ENCODE data around the gene STPG1. TPM values are rescaled to one million over a fixed set of nuclear protein-coding genes. Genes with fewer than 3 reads are reported as not detected.

The STPG1 gene
- polyA plus RNA-seq, 1 donor (not counting 4 experiments of a cell fraction or from before 2014, with no cell fraction given), result 16.6 TPM

DNA sequence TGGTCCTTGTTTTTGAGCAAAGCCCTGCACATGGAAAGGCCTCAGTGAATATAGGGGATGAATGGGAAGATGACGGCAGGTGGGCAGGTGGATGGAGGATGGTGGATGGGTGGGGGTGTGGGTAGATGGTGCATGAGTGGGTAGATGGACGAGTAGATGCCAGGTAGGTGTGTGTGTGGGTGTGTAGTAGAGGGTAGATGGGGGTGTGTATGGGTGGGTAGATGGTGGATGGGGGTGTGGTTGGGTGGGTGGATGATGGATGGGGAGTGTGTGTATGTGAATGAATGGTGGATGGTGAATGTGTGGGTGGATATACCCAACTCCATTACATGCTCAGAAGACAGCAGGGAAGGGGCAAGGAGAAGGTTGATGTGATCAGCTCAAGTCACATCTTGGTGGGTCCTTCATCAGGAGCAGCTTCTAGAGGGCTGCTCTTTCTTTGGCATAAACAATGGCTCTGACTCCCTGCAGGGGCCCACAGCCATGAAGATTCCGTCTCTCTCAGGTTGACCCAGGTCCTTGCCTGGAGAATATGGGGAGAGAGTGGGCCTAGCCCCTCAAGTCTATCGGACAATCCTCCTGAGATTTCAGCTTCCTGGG is 60.2 kb downstream of the STPG1 start:
- Histone ChIP-seq H3K9ac (ENCODE audit: control insufficient read depth, extremely low read depth, insufficient read depth, low read length) (no peak overlapping the region), H3K9me3 (ENCODE audit: control insufficient read depth, low read depth, low read length) (no peaks in the 10 kb centered on the region), H3K27ac (ENCODE audit: control insufficient read depth, insufficient read depth, low read length) (no peak overlapping the region), H3K36me3 (ENCODE audit: control insufficient read depth in 2 of 2, extremely low read depth in 1 of 2, insufficient read depth in 2 of 2, low read length in 2 of 2) (peaks cover 0 to 21% of the 10 kb centered on the region in 2 experiments), H3K4me2 (ENCODE audit: control insufficient read depth, extremely low read depth, insufficient read depth, low read depth, low read length) (no peak overlapping the region), H3K4me3 (ENCODE audit: control insufficient read depth in 2 of 3, extremely low read depth in 1 of 3, insufficient read depth in 2 of 3, low read depth in 1 of 3, low read length in 3 of 3) (no peak overlapping the region), H3K27me3 (ENCODE audit: control insufficient read depth, extremely low read depth, insufficient read depth, low read length) (no peaks in the 10 kb centered on the region), H3K9me1 (ENCODE audit: control insufficient read depth, extremely low read depth, insufficient read depth, low read length) (no peaks in the 10 kb centered on the region), H3K4me1 (ENCODE audit: control insufficient read depth, extremely low read depth, insufficient read depth, low read length) (no peaks in the 10 kb centered on the region), H3K79me2 (ENCODE audit: control insufficient read depth, insufficient read depth, low read length) (no peaks in the 10 kb centered on the region), H4K20me1 (ENCODE audit: control insufficient read depth, extremely low read depth, insufficient read depth, low read length) (no peaks in the 10 kb centered on the region), H2AFZ (ENCODE audit: control insufficient read depth, low read length) (no peak overlapping the region)
- DNase-seq (ENCODE audit: low read depth, low spot score) (no peak), FAIRE-seq (no peak)
- dilution Hi-C loops (cut with MboI; ENCODE audit: extremely low pct_ligation_motif_present, low sequenced_read_pairs), result no loop called here
- TF ChIP-seq, protein P1, sequence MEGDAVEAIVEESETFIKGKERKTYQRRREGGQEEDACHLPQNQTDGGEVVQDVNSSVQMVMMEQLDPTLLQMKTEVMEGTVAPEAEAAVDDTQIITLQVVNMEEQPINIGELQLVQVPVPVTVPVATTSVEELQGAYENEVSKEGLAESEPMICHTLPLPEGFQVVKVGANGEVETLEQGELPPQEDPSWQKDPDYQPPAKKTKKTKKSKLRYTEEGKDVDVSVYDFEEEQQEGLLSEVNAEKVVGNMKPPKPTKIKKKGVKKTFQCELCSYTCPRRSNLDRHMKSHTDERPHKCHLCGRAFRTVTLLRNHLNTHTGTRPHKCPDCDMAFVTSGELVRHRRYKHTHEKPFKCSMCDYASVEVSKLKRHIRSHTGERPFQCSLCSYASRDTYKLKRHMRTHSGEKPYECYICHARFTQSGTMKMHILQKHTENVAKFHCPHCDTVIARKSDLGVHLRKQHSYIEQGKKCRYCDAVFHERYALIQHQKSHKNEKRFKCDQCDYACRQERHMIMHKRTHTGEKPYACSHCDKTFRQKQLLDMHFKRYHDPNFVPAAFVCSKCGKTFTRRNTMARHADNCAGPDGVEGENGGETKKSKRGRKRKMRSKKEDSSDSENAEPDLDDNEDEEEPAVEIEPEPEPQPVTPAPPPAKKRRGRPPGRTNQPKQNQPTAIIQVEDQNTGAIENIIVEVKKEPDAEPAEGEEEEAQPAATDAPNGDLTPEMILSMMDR (optimal IDR thresholded peaks at IDR 0.05 in 1 of 3, IDR thresholded peaks at IDR 0.05 in 1 of 3, conservative IDR thresholded peaks at IDR 0.05 in 1 of 3; ENCODE audit: extremely low read depth in 1 of 3, insufficient read depth in 2 of 3, low read length in 3 of 3), result no peak

DNA sequence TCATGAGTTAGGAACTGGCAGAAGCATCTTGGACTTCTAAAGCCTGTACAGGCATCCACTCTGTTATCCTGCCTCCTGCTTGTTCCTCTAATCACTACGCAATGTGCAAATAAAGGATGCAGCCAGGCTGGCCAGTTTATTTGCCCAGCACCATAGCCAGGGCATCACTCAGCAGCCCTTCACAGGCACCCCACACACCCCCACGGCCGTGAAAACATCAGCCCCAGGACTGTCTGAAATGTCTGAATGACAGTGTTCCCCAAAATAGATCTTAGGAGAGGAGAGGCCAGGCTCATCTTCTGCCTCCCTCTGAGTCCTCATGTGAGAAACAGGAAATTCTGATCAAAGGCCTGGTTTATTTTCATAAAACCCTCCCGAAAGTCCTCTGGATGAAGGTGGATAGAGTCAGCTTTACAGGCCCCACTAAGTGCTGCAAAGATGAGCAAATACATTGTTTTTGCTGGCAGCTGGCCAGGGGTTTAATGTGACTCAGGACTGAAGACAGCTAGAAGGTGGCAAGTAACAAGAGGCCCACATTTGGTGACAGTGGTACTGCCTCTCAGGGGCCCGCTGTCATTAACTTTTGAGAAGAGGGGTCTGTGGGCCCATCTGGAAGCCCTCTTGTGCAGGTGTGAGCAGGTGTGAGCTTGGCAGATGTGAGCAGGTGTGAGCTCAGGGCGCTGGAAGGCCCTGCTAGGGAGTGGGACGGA is 61.5 kb downstream of the STPG1 start:
- Histone ChIP-seq H3K27me3 (ENCODE audit: control insufficient read depth, extremely low read depth, insufficient read depth, low read length) (no peaks in the 10 kb centered on the region), H3K4me1 (ENCODE audit: control insufficient read depth, extremely low read depth, insufficient read depth, low read length) (no peaks in the 10 kb centered on the region), H3K4me3 (ENCODE audit: control insufficient read depth in 2 of 3, extremely low read depth in 1 of 3, insufficient read depth in 2 of 3, low read depth in 1 of 3, low read length in 3 of 3) (no peak overlapping the region), H3K9ac (ENCODE audit: control insufficient read depth, extremely low read depth, insufficient read depth, low read length) (no peak overlapping the region), H4K20me1 (ENCODE audit: control insufficient read depth, extremely low read depth, insufficient read depth, low read length) (no peaks in the 10 kb centered on the region), H3K9me3 (ENCODE audit: control insufficient read depth, low read depth, low read length) (no peaks in the 10 kb centered on the region), H3K79me2 (ENCODE audit: control insufficient read depth, insufficient read depth, low read length) (no peaks in the 10 kb centered on the region), H3K36me3 (ENCODE audit: control insufficient read depth in 2 of 2, extremely low read depth in 1 of 2, insufficient read depth in 2 of 2, low read length in 2 of 2) (peaks cover 0 to 23% of the 10 kb centered on the region in 2 experiments), H2AFZ (ENCODE audit: control insufficient read depth, low read length) (no peak overlapping the region), H3K9me1 (ENCODE audit: control insufficient read depth, extremely low read depth, insufficient read depth, low read length) (no peaks in the 10 kb centered on the region), H3K27ac (ENCODE audit: control insufficient read depth, insufficient read depth, low read length) (no peak overlapping the region), H3K4me2 (ENCODE audit: control insufficient read depth, extremely low read depth, insufficient read depth, low read depth, low read length) (no peak overlapping the region)
- TF ChIP-seq, protein P1 (optimal IDR thresholded peaks at IDR 0.05 in 1 of 3, IDR thresholded peaks at IDR 0.05 in 1 of 3, conservative IDR thresholded peaks at IDR 0.05 in 1 of 3; ENCODE audit: extremely low read depth in 1 of 3, insufficient read depth in 2 of 3, low read length in 3 of 3), result no peak
- no peak for TF ChIP-seq EZH2 (IDR thresholded peaks at IDR 0.05; ENCODE audit: low read length)
- FAIRE-seq, result no peak
- no peak for DNase-seq (ENCODE audit: low read depth, low spot score)
- dilution Hi-C loops (cut with MboI; ENCODE audit: extremely low pct_ligation_motif_present, low sequenced_read_pairs), result no loop called here
